GM19238 (cell line): Measurements from ENCODE around the gene ODAD4.
"Not testable (repeated sequence)": the region's sequence is repeated elsewhere in the genome, so short reads cannot be mapped to it uniquely, and the experiment has no call there.

Experiments used
- DNase-seq: peaks from one replicate; pipeline ENCODE4 v3.0.0; 2011; ENCODE audit warnings: low spot score; ENCODE audit not compliant: insufficient read length

Gene ODAD4

DNA sequence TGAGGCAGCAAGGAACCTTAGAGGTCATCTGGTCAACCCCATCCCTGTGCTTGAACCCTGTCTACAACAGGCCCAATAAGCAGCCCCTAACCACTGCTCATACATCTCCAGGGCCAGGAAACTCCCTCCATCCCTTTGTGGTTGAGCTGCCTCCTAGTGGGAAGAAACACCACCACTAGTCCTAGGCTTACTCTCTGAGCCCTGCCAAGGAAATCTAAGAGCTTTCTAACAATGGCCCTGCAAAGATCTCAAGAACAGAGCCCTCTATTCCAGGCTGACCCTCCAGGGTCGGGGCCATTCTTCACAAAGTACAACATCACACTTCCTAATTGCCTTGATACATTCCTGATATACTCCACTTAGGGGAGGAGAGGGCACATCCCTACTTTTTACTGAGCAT, 17.5 kb upstream of the ODAD4 start:
- DNase-seq: no peak

DNA sequence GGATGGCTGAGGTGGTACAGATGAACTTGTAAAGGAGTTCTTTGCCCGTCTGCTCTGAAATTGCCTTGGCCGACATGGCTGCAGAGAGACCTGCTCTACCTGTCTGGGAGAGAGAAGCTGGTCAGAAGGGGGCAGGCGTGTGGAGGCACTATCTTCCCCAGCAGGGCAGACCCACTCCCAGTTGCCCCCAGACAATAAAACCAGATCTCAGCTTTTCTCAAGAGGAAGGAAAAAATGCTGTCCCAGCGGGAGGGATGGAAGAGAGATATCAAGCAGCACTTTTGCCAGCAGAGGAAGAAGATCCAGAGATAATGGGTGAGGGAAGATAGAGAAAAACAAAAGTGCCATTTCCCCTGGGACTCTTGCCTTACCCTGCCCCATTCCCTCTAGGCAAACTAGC, 16.6 kb upstream of the ODAD4 start:
- no peak for DNase-seq

DNA sequence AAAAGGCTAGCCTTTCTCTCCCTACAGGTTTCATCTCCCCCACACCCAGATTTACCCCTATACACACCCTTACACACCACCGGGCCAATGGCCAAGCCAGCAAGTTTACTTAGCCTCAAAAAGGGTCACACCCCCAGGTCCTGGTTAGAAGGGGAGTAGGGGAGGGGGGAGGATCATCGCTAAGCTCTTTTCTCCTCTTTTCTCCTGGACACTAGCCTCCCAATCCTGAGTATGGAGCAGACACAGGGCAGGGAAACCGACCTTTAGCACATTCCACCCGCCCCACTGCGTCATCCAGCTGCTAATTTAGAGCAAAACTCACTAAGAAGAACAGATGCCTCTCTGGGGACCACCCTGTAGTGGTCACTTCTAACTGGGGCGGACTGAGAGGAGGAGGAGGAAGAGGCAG, 16.1 kb upstream of the ODAD4 start:
- no peak for DNase-seq

- DNase-seq: no peak
Measured at GRCh38 chr17:41915020-41915419, 15.4 kb upstream of the ODAD4 start.

GRCh38 chr17:41915566-41915965, 14.9 kb upstream of the ODAD4 start:
- no peak for DNase-seq

DNA sequence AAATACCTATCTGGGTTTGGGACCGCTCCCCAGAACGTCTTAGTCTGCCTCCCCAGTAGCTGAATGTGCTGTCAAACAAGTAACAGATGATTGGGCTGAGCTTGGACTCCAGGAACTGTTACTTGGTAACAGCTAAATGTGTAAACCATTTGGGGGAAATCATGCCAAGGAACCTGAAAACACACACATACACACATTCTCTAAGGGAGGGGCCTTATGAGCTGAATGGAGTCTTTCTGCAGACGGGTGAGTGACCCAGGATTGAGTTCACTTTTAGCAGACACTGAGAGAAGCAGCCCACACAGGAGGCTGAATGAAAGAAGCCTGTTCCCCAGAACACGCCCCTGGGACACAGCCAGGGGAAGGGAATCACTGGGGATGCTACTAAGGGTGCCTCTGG, 13.2 kb upstream of the ODAD4 start:
- DNase-seq: no peak

DNA sequence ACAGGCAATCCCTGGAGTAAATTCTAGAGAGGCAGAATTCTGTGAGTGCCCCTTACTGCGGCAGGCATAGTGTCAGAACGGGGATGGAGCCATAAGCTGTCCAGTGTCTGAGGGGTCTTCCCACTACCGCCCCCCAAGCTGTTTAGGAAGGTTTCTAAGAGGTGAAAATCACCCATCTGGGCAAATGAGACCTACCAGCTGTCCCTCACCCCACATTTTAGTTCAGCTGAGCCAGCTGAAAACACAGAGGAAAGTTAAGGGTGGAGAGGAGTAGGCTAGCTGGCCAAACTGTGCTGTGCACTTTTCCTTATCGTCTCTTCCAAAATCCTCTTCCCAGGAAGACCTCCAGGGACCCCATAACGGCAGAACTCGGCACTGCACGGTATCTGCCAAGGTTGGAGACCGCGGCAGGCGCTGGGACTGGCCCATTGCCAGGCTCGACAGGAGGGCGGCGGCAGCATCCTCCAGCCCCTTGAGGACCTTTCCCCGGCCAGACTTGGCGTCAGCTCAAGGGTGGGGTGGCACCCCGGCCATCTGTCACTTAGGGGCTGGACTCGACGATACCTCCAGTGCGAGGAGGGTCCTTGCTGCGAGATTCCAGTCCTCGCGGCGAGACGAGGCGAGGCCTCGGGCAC, 12.6 kb upstream of the ODAD4 start:
- no peak for DNase-seq

DNA sequence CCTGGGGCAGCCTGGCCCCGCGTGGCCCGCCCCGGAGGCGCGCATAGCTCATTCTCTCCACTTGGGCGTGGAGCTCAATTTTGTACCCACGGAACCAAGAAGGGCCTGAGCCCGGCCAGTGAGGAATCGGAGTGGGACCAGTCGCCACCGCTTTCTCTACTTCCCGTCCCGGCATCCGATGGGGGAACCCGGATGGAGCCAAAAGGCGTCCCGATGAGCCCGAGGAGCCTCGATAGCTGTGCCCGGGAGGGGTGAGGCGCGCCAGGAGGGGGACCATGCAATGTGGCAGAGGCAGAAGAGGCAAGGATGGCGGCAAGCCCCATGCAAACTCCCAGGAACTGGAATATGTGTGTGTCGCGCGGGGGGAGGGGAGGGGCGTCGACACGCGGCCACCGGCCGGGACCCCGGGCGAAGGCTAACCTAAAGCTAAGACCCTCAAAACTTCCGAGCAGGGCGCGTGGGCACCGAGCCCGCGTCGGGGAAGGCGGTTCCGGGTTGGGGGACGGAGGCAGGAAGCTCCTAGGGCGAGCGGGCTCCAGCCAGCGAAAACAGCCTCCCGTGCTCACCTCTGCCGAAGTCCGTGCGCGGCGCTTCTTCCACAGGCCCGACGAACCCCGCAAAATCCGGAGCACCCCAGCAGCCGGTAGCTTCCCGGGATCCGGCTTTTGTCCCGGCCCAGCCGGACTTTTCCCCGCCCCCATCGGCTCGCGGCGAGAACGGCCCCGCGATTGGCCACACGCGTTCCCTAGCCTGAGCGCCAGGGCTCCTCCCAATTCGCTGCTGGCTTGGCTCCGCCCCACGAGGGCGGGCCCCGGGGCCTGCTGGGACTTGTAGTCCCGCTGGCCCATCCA, 11.9 kb upstream of the ODAD4 start, which contains the start of gene ACLY:
Gene ACLY (minus strand): TSS at position 638 of the 851 bp plus-strand sequence. CDS start 5,078 bp downstream, outside the sequence.
- peak; percentile 98 for DNase-seq

GRCh38 chr17:41919165-41919817, 11.1 kb upstream of the ODAD4 start:
- DNase-seq: no peak

DNA sequence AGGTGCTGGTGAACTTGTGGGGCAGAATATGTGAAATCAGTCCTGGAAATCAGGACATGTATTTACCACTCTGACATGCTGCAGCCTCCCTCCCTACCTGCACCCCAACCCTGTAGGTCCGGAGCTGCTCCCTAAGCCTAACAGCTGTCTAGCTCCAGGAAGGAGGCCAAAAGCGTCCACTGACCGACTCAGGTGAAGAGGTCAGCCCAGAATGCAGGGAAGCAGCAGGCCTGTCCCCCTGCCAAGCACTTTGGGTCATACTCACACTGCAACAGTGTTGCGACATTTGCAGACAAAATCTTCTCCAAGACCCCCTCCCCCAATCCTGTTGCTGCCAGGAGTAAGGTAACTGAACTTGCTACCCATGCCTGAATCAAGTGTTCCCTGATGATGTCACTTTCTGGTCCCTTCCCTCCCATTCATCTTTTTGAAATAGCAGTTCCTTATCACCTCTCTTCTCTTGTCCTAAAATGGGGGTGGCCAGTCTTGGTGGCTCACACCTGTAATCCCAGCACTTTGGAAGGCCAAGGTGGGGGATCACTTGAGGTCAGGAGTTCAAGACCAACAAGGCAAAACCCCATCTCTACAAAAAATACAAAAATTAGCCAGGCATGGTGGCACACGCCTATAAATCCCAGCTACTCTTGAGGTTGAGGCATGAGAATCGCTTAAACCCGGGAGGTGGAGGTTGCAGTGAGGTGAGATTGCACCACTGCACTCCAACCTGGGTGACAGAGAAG, 10.4 kb upstream of the ODAD4 start:
- no peak for DNase-seq

- DNase-seq: no peak
Measured at GRCh38 chr17:41920580-41920955, 9.8 kb upstream of the ODAD4 start.

DNA sequence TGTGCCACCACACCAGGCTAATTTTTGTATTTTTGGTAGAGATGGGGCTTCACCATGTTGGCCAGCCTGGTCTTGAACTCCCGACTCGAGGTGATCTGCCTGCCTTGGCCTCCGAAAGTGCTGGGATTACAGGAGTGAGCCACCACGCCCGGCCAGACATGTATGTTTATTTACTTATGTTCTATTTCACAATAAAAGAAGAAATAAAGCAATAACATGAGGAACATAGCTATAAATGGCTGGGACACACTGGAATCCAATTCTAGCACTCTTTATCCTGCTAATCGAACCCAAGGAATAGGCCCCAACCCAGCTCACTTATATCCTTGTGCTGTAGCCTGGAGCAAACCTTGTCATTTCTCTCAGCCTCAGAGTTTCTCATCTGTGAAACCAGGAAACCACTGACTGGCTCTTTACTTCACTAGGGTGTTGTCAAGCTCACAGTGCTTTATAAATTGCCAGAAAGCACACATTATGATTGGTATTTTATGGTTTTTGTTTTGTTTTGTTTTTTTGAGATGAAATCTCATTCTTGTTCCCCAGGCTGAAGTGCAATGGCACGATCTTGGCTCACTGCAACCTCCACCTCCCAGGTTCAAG, 4.3 kb upstream of the ODAD4 start:
- no peak for DNase-seq

GRCh38 chr17:41928693-41929251, 1.6 kb upstream of the ODAD4 start:
- no peak for DNase-seq

DNA sequence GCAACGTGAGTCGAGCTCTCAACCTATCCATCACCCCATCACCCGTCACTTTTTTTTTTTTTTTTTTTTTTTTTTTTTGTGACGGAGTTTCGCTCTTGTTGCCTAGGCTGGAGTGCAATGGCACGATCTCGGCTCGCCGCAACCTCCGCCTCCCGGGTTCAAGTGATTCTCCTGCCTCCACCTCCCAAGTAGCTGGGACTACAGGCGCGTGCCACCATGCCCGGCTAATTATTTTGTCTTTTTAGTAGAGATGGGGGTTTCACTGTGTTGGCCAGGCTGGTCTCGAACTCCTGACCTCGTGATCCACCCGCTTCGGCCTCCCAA, 378 bp downstream of the ODAD4 start:
- not testable (repeated sequence) for DNase-seq

DNA sequence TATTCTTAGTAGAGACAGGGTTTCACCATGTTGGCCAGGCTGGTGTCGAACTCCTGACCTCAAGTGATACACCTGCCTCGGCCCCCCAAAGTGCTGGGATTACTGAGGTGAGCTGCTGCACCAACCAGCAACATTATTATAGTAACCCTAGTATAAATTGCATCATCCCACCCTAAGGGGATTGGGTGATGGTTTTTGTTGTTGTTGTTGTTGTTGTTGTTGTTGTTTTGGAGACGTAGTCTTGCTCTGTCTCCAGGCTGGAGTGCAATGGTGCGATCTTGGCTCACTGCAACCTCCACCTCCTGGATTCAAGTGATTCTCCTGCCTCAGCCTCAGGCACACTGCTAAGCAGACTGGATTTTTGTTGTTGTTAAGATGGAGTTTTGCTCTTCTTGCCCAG, 1.3 kb downstream of the ODAD4 start:
- DNase-seq: not testable (repeated sequence)

DNA sequence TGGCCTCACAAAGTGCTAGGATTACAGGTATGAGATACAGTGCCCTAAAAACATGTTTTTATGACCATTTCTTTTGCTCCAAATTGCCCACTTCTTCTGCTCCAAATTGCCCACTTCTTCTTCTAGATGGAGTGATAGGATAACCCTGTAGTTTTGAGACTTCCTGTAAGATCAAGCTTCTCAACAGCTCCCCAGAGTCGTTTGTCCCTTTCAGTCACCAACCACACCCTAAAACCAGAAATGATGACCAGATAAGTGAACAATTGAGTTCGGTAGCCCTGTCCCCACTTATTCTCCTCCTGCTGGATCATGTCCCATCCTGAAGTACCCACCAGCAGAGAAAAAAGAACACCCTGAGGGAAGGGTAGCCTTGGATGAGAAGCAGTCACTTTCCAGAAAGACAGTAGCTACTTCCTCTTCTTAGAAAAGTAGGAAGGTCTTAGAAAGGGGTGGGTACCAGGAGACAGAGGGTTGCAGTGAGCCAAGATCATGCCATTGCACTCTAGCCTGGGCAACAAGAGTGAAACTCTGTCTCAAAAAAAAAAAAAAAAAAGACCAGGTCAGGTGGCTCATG, 2.5 kb downstream of the ODAD4 start:
- DNase-seq: no peak

DNA sequence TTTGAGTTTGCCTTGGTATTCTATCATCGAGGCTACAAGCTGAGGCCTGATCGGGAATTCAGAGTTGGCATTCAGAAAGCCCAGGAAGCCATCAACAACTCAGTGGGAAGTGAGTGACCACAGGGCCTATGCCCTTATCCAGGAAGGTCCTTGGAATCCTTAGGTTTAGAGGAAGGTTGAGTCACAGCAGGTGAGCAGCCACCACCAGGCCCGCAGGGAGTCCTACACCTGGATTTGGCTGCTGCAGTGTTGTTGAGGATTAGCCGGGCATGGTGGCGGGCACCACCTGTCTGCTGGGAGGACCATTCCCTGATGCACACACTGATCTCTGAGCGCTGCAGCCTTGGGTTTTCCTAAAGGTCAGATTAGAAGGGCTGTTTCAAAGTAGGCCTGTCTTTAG, 5.2 kb downstream of the ODAD4 start:
- DNase-seq: no peak

- no peak for DNase-seq
Measured at GRCh38 chr17:41937970-41938954, 7.8 kb downstream of the ODAD4 start.

GRCh38 chr17:41939044-41939692, 8.8 kb downstream of the ODAD4 start:
- no peak for DNase-seq
